SK-N-SH treated with all-trans-retinoic acid at 6 μM for 48 hours (cell line): Measurements from ENCODE around the gene LMF1.
"Not testable (repeated sequence)": the region's sequence is repeated elsewhere in the genome, so short reads cannot be mapped to it uniquely, and the experiment has no call there.

Experiments used
- ATAC-seq: fragments of 200-7000 bp; cut with Tn5 transposase; 3 replicates; pipeline ENCODE4 v1.9.1; 2020; ENCODE audit warnings: mild to moderate bottlenecking, moderate library complexity
- BACH2 ChIP-seq: fragments of 250-450 bp; sonication (Bioruptor Pico); IDR thresholded peaks from 2 replicates; pipeline ENCODE4 v1.9.0; 2021; ENCODE audit warnings: mild to moderate bottlenecking, borderline replicate concordance
- CSDC2 ChIP-seq: fragments of 250-450 bp; sonication (Bioruptor Pico); IDR thresholded peaks from 2 replicates; pipeline ENCODE4 v1.5.0; 2020; ENCODE audit warnings: mild to moderate bottlenecking, moderate library complexity
- ESRRG ChIP-seq: fragments of 250-450 bp; sonication (Bioruptor Pico); IDR thresholded peaks from 2 replicates; pipeline ENCODE4 v1.6.1; 2021; ENCODE audit warnings: mild to moderate bottlenecking
- GLIS3 ChIP-seq: fragments of 250-450 bp; sonication (Bioruptor Pico); IDR thresholded peaks from 2 replicates; pipeline ENCODE4 v1.5.0; 2020; ENCODE audit warnings: mild to moderate bottlenecking, moderate library complexity
- ISL1 ChIP-seq: fragments of 250-450 bp; sonication (Bioruptor Pico); IDR thresholded peaks from 2 replicates; pipeline ENCODE4 v2.1.2; 2022; ENCODE audit warnings: mild to moderate bottlenecking, moderate library complexity
- RARB ChIP-seq: fragments of 250-450 bp; sonication (Bioruptor Pico); IDR thresholded peaks from 2 replicates; pipeline ENCODE4 v1.8.0; 2021; ENCODE audit warnings: mild to moderate bottlenecking, moderate library complexity
- TCF4 ChIP-seq: fragments of 250-450 bp; sonication (Bioruptor Pico); IDR thresholded peaks from 2 replicates; pipeline ENCODE4 v1.8.0; 2021; ENCODE audit warnings: mild to moderate bottlenecking, moderate library complexity, borderline replicate concordance
- TOX ChIP-seq: fragments of 250-450 bp; sonication (Bioruptor Pico); IDR thresholded peaks from 2 replicates; pipeline ENCODE4 v1.8.0; 2021; ENCODE audit warnings: mild to moderate bottlenecking, moderate library complexity, borderline replicate concordance
- ZC3H10 ChIP-seq: fragments of 250-450 bp; sonication (Bioruptor Pico); IDR thresholded peaks from 2 replicates; pipeline ENCODE4 v1.5.1; 2021; ENCODE audit warnings: mild to moderate bottlenecking, moderate library complexity
- ZFP30 ChIP-seq: fragments of 450-650 bp; formaldehyde crosslinking; IDR thresholded peaks from 2 replicates; pipeline ENCODE4 v1.5.0; 2022; ENCODE audit warnings: mild to moderate bottlenecking, moderate library complexity
- ZNF565 ChIP-seq: fragments of 450-650 bp; formaldehyde crosslinking; conservative IDR thresholded peaks from 2 replicates; pipeline ENCODE4 v1.5.0; 2020; ENCODE audit warnings: low read depth, mild to moderate bottlenecking, moderate library complexity
- ZNF70 ChIP-seq: fragments of 450-650 bp; formaldehyde crosslinking; IDR thresholded peaks from 2 replicates; pipeline ENCODE4 v1.5.0; 2020; ENCODE audit warnings: mild to moderate bottlenecking, moderate library complexity
- TF ChIP-seq, protein P1 (sequence below): fragments of 250-450 bp; sonication (Bioruptor Pico); IDR thresholded peaks from 2 replicates; pipeline ENCODE4 v1.5.0; 2020; ENCODE audit warnings: mild to moderate bottlenecking, moderate library complexity
- TF ChIP-seq, protein P2 (sequence below): fragments of 250-450 bp; sonication (Bioruptor Pico); IDR thresholded peaks from 2 replicates; pipeline ENCODE4 v1.5.1; 2021; ENCODE audit warnings: mild to moderate bottlenecking, moderate library complexity
- TF ChIP-seq, protein P3 (sequence below): fragments of 250-450 bp; sonication (Bioruptor Pico); IDR thresholded peaks from 2 replicates; pipeline ENCODE4 v1.5.1; 2020; ENCODE audit warnings: low read depth, mild to moderate bottlenecking, moderate library complexity
- TF ChIP-seq, protein P4 (sequence below): fragments of 250-450 bp; sonication (Bioruptor Pico); IDR thresholded peaks from 2 replicates; pipeline ENCODE4 v1.8.0; 2021; ENCODE audit warnings: low read depth, mild to moderate bottlenecking, moderate library complexity, borderline replicate concordance

Gene LMF1

DNA sequence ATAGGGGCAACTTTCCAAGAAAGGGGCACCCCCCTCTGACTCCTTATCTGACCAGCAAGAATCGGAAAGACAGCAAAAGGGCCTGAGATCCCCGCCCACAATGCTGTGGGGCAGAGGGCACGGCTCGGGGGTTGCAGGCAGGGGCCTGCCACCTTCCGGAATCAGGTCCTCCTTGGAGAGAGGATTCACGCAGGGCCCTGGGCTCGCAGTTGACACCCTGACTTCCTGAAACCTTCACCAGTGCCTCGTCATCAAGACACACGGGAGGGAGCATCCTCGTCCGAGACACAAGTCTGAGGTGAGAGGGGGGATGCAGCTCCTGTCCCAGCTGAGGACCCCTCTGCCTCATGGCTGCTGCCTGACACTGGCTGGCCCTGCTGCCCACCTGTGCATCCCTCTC is 81.2 kb downstream of the LMF1 start (continued):
- TF ChIP-seq, protein P1, sequence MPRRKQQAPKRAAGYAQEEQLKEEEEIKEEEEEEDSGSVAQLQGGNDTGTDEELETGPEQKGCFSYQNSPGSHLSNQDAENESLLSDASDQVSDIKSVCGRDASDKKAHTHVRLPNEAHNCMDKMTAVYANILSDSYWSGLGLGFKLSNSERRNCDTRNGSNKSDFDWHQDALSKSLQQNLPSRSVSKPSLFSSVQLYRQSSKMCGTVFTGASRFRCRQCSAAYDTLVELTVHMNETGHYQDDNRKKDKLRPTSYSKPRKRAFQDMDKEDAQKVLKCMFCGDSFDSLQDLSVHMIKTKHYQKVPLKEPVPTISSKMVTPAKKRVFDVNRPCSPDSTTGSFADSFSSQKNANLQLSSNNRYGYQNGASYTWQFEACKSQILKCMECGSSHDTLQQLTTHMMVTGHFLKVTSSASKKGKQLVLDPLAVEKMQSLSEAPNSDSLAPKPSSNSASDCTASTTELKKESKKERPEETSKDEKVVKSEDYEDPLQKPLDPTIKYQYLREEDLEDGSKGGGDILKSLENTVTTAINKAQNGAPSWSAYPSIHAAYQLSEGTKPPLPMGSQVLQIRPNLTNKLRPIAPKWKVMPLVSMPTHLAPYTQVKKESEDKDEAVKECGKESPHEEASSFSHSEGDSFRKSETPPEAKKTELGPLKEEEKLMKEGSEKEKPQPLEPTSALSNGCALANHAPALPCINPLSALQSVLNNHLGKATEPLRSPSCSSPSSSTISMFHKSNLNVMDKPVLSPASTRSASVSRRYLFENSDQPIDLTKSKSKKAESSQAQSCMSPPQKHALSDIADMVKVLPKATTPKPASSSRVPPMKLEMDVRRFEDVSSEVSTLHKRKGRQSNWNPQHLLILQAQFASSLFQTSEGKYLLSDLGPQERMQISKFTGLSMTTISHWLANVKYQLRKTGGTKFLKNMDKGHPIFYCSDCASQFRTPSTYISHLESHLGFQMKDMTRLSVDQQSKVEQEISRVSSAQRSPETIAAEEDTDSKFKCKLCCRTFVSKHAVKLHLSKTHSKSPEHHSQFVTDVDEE (CRISPR knock-in tag), result no peak
- TF ChIP-seq ZFP30 (CRISPR knock-in tag), result no peak
- TF ChIP-seq, all 23 proteins: peak for 0

DNA sequence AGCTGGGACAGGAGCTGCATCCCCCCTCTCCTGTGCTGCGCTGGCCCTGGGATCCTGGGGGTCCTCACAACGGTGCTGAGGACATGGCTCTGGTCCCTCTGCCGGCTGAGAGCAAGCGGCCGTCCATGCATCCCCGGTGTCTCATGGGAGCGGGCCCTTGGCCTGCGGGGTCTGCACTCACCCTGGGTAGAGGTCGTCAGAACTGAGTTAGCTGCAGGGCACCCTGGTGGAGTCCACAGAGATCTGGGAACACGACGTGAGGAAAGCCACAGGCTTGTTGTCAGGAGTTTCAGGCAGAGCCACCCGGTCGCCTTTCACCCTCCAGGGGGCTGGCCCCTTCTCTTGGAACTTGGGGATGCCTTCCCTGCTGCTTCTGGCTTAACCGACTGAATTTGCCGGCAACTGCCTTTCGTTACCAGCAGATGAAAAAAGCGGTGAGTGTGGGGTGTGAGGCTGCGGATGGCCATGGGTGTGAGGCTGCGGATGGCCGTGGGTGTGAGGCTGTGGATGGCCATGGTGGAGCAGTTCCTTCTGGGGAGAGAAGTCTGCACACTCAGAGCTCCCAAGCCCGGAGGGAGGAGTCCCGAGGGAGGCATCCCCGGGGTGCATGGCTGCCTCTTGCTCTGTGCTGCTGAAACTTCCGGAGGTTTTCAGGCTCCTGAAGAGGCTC is 81.7 kb downstream of the LMF1 start:
- no peak for ATAC-seq
- TF ChIP-seq BACH2 (CRISPR knock-in tag) (no peak), ISL1 (no peak)

DNA sequence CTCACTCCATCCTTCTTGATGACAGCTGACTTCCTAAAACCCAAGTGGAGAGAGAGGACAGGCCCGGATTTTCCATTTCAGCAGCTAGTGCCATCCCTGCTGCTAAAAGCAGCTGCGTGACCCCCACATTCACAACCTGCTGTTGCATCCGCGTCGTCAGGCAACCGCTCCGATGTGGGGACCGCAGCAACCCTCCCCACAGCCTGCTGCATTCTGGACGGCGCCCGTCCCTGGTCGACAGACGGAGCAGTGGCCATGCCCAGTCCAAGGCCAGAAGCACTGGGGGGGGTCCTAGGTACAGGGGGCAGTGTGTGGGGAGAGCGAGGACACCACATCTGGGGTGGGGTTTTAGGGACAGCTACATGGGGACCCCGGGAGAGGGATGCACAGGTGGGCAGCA is 82.3 kb downstream of the LMF1 start:
- ATAC-seq, result not testable (repeated sequence)

DNA sequence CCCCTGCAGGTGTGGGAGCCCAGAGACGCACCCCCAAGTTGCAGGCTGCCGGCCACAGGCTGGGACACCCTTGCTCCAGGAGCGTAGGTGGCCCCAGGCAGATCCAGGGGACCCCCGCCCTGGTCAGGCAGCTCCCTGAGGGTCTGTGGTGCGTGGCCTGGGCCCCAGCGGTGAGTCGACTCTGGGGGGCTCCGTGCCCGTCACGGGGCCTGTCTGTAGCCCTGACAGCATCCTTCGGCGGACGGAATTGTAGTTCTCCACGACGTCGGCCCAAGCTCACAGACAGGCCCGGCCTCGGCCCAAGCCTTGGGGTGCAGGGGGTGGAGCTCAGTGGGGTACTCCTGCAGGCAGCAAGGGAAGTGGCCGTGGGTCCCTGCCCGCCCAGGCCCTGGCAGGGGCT is 82.9 kb downstream of the LMF1 start:
- ATAC-seq, result no peak
- TF ChIP-seq, protein P2, sequence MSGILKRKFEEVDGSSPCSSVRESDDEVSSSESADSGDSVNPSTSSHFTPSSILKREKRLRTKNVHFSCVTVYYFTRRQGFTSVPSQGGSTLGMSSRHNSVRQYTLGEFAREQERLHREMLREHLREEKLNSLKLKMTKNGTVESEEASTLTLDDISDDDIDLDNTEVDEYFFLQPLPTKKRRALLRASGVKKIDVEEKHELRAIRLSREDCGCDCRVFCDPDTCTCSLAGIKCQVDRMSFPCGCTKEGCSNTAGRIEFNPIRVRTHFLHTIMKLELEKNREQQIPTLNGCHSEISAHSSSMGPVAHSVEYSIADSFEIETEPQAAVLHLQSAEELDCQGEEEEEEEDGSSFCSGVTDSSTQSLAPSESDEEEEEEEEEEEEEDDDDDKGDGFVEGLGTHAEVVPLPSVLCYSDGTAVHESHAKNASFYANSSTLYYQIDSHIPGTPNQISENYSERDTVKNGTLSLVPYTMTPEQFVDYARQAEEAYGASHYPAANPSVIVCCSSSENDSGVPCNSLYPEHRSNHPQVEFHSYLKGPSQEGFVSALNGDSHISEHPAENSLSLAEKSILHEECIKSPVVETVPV, result no peak
- no peak for TF ChIP-seq TCF4 (CRISPR knock-in tag)

DNA sequence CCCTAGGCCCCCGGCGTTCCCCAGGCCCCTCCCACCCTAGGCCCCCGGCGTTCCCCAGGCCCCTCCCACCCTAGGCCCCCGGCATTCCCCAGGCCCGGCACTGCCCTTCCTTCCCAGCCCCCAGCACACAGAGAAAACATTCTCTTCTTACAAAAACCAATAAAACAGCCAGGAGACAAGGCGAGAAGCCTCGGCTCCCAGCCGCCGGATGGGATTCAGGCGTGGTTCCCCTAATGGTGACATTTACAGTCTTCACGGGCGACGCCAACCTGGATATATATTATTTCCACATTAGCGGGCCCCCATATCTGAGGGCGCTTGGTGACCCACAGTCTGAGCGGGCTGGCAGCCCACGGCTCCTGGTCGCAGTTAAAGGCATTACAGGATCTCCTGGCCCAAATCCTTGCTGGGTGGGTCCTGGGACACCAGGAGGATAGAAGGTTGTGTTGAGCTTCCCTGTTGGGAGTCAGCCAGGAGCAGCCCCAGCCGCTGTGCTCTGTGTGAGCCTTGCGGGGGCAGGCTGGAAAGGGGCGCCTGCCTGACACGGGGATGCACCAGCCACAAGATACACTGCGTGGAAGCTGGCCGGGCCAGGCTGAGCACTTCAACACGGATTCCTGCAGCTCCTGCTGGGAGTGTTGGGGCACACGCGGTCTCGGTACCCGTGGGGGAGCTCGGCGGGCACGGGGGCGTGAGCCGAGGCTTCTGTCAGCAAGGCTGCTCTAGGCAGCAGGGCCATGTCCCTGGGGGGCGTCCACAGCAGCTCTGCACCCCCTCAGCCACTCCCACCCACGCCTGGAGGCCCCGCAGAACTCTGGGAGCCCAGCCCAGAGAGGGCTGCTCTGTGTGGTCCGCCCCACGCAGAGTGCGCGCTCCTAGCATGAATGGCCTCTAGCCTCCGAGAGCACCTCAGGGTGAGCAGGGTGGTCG is 83.7 kb downstream of the LMF1 start:
- TF ChIP-seq ZNF70 (CRISPR knock-in tag) (no peak), TOX (CRISPR knock-in tag) (no peak), ZNF565 (CRISPR knock-in tag) (no peak), ESRRG (CRISPR knock-in tag) (no peak), GLIS3 (CRISPR knock-in tag) (no peak), CSDC2 (CRISPR knock-in tag) (no peak), ISL1 (no peak), ZC3H10 (no peak), RARB (CRISPR knock-in tag) (no peak)
- TF ChIP-seq, protein P1 (CRISPR knock-in tag), result no peak
- TF ChIP-seq, protein P3, sequence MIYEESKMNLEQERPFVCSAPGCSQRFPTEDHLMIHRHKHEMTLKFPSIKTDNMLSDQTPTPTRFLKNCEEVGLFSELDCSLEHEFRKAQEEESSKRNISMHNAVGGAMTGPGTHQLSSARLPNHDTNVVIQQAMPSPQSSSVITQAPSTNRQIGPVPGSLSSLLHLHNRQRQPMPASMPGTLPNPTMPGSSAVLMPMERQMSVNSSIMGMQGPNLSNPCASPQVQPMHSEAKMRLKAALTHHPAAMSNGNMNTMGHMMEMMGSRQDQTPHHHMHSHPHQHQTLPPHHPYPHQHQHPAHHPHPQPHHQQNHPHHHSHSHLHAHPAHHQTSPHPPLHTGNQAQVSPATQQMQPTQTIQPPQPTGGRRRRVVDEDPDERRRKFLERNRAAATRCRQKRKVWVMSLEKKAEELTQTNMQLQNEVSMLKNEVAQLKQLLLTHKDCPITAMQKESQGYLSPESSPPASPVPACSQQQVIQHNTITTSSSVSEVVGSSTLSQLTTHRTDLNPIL (CRISPR knock-in tag), result no peak
- TF ChIP-seq, protein P4, sequence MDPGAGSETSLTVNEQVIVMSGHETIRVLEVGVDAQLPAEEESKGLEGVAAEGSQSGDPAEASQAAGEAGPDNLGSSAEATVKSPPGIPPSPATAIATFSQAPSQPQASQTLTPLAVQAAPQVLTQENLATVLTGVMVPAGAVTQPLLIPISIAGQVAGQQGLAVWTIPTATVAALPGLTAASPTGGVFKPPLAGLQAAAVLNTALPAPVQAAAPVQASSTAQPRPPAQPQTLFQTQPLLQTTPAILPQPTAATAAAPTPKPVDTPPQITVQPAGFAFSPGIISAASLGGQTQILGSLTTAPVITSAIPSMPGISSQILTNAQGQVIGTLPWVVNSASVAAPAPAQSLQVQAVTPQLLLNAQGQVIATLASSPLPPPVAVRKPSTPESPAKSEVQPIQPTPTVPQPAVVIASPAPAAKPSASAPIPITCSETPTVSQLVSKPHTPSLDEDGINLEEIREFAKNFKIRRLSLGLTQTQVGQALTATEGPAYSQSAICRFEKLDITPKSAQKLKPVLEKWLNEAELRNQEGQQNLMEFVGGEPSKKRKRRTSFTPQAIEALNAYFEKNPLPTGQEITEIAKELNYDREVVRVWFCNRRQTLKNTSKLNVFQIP, result no peak
- ATAC-seq, result no peak
